Epithelial cell of esophagus (primary cell): ENCODE results near the gene RALGPS1.

Experiments
- DNase-seq: peaks from one replicate; pipeline ENCODE4 v3.0.0; 2010; ENCODE audit warnings: low read depth
- H3K4me3 ChIP-seq: 2 replicates; pipeline ENCODE4 v1.5.1; 2011; ENCODE audit warnings: mild to moderate bottlenecking, low read length, control low read depth
- CTCF ChIP-seq: IDR thresholded peaks from 2 replicates; pipeline ENCODE4 v1.5.1; 2011; ENCODE audit warnings: low read depth, mild to moderate bottlenecking, low read length, control low read depth, inconsistent platforms; ENCODE audit not compliant: insufficient read depth; ENCODE audit errors: missing control alignments

RALGPS1 gene

GRCh38 chr9:126959917-126960316 lies 45.3 kb downstream of the RALGPS1 start:
- no peak for TF ChIP-seq CTCF
- H3K4me3 ChIP-seq: no peak overlapping the region
- DNase-seq: no peak

GRCh38 chr9:126962336-126962735 lies 47.8 kb downstream of the RALGPS1 start:
- no peak for TF ChIP-seq CTCF
- H3K4me3 ChIP-seq: no peak overlapping the region
- DNase-seq: no peak

- no peak for DNase-seq
- no peak overlapping the region for H3K4me3 ChIP-seq
- no peak for TF ChIP-seq CTCF
Observed at GRCh38 chr9:126965077-126965476, 50.5 kb downstream of the RALGPS1 start.

GRCh38 chr9:126965541-126966428 lies 51.2 kb downstream of the RALGPS1 start:
- DNase-seq: peak; percentile 66
- peak; percentile 96 for TF ChIP-seq CTCF
- H3K4me3 ChIP-seq: no peak overlapping the region

- DNase-seq: no peak
Observed at GRCh38 chr9:126971261-126971660, 56.7 kb downstream of the RALGPS1 start.

GRCh38 chr9:126973651-126974529 lies 59.3 kb downstream of the RALGPS1 start:
- TF ChIP-seq CTCF: no peak
- H3K4me3 ChIP-seq: no peak overlapping the region
- DNase-seq: no peak

More at GRCh38 chr9:126971261-126971660, 56.7 kb downstream of the RALGPS1 start:
- no peak for TF ChIP-seq CTCF
- no peak overlapping the region for H3K4me3 ChIP-seq
